Stimulated activated CD8-positive, alpha-beta memory T cell treated with anti-CD3 and anti-CD28 coated beads, Interleukin-12 subunit alpha, Interleukin-12 subunit beta, amount 100 ng/mL, for 4 hours (primary cell): Measurements from ENCODE around the gene DSEL.

Experiments
- DNase-seq: peaks from one replicate; pipeline ENCODE4 v3.0.0-alpha.2; 2020; ENCODE audit warnings: low read depth

Gene DSEL

GRCh38 chr18:67516539-67517443 lies at the start of gene DSEL:
DSEL (minus strand) TSS chr18:67516720; CDS start chr18:67514608, 2,112 bp downstream.
- DNase-seq, result peak; percentile 96

DNA sequence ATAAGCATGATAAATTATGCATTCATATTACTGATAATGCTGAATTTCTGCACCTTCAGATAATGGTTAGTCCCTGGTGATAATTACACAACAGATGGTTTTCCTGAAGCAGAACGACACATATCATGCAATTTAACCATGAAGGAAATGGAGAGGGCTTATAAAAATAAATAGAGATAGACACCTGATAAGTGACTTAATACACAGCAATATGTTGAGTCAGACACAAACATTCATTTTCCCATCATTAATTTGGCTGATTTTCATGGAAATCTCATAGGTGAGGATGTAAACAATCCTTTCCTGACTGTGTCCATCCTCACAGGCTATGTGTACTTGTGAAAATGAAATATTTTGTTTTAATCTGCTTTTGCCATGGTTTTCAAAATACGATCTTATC lies 36.9 kb upstream of the DSEL start:
- no peak for DNase-seq

GRCh38 chr18:67550872-67551520 lies 34.5 kb upstream of the DSEL start:
- DNase-seq, result no peak

DNA sequence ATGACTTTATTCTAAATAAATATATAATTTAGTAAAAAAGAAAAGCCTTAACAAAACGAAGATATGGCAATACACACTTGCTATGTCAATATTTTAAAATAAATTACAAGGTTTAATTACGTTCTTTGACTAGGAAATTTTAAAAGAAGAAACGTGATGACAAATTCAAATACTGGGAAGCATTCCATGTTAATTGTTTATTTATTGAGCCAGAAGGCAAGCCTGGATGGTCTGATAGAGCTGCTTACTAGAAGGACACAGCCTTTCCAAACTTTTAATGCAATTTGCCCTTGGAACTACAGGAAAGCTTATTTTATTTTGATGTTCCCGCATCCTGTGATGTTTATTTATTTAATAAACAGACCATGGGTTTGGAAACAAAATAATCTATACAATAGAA lies 33.4 kb upstream of the DSEL start:
- no peak for DNase-seq

GRCh38 chr18:67545681-67546080 lies 29.2 kb upstream of the DSEL start:
- DNase-seq, result no peak

- DNase-seq, result no peak
Measured at GRCh38 chr18:67540559-67540958, 24.0 kb upstream of the DSEL start.

DNA sequence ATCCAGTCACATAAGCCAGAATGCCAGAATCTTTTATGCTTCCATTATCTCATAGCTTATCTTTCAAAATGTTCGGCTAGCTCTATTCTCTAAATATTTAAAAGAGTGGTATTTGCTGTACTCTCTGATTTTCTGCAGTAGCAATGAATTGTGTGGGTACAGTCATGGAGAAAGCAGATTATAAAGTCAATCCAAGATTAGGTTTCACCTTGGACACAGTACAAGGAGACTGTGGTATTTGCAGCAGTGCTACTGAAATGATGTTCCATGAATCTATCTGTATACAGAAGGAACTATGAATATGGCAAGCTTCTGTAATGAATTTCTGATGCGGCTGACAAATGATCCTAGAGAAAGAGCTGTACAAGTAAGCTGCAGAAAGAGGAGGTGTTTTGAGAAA lies 15.4 kb upstream of the DSEL start:
- no peak for DNase-seq

- no peak for DNase-seq
Measured at GRCh38 chr18:67525328-67526099, 9.0 kb upstream of the DSEL start.

DNA sequence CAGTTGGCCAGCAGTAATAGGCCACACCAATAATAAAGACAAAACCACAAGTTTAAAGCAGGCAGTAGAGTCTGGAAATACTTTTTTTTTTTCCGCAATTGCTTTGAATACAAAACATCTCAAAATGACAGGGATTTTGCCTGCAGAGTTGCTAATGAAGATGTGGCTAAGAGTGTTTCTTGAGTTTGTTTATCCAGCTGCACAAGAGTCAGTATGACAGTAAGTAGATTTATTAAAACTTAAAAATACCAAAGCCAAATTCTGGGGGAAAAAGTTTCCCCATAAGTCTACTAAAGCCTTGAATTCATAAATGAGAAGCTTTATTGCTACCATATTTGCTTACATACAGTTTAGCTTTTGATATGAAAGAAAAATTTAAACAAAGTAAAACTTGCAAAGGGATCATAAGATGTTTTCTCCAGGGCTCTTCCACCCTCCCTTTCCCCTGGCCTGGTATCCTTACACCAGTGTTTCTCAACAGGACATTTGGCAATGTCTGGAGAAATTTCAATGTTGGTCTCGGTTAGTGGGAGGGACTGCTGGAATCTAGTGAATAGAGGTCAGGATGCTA lies 3.9 kb upstream of the DSEL start:
- DNase-seq, result no peak

GRCh38 chr18:67519592-67519991 lies 3.1 kb upstream of the DSEL start:
- no peak for DNase-seq

DNA sequence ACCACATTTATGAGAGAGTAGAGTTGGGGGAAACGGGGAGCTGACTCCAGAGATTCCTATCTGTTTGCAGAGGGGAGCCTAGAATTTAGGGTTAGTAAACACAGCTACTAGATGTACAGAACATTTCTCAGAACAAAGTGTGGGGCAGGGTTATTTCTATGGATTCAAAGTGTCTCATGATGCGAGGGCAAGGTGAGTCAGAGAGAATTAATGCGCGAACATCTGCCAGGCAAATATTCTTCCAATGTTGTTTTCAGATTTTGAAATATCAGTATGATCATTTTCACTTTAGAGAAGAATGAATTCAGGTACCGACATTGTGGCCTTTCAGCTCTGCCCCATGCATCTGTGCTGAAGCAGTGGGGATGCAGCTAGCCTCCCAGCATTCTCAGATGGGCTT lies 2.0 kb upstream of the DSEL start:
- DNase-seq, result no peak

GRCh38 chr18:67517444-67517765 lies 885 bp upstream of the DSEL start:
- no peak for DNase-seq

- peak; percentile 41 for DNase-seq
Measured at GRCh38 chr18:67515942-67516538, 480 bp downstream of the DSEL start.

DNA sequence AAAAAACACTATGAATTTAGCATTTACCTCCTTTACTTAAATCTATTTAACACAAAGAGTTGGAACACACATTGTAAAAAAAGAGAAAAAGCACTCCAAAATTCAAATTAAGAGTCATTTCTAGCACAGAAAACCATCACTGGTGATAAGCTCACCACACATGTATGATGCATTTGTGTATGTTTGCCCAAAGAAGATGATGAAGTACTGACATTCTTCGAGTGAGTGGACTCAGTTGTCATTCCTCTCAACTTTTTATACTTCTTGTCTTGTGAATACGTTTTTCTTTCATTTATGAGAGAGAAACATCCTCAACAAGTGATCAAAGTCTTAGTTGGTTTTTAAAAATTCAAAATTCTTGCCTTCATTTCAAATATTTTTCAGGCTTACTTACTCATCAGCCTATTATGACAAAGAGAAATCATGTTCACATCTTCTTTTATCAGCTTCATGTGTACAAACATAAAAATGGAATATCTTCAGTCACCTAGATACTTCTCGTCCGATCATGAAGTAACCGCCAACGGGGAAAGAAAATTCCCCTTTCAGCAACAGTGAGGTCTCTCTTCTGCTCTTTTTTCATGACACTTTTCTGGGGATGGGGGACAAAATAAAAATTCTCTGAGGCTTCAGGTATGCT lies 1.5 kb downstream of the DSEL start:
- DNase-seq, result no peak

GRCh38 chr18:67514465-67514864 lies 2.1 kb downstream of the DSEL start:
- DNase-seq, result no peak

DNA sequence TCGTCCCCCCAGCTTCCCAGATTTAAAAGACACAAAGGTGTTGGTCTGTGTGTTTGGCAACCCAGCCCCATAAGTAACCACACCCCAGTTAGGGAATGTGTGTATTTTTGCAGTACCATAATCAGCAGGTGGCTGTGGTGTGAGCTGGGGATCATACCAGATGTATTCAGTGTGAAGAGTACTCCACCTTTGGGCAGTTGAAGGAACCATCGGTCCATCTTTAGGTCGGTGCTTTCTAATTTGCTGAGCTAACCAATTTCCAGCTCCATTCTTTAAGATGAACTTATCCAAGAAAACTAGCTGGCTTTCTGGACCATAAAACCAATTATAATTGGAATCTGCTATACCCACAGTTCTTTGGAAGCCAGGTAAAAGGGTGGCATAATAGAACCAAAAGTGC lies 3.2 kb downstream of the DSEL start:
- DNase-seq, result no peak

DNA sequence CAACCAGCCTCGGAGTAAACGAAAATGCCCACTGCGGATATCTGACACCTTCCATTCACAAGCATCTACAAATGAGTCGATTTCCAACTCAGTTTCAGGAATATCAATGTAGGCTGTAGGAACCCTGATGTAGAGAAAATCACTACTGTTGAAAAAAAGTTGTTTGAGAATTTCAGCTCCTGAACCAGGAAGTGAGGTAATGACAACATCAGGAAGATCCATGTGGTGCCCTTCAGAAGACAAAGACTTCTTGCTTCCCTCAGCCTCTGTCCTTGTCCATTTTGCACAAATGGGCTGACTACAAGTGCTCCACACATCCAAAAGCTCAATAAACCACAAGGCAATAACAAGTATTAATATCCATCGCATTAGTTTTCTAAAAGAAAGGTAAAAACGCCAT lies 4.7 kb downstream of the DSEL start:
- no peak for DNase-seq

DNA sequence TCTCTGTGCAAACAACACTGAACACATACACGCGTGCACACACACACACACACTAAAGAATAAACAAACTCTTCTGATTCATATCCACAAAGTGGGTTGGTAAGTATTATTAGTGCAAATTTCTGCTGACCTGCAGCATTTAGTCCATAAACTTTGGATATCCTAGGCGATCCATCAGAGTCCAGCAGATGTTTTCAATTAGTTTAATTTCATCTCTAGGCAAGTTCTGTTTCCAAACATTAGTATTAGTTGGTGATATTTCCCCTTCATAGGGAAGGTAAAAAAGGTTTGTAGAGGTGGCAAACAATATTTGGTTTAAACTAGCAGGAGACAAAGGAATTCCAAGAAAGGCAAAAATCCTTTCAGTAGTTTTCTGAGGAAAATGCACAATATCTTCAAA lies 5.7 kb downstream of the DSEL start:
- no peak for DNase-seq

- DNase-seq, result no peak
Measured at GRCh38 chr18:67509741-67510391, 6.7 kb downstream of the DSEL start.

DNA sequence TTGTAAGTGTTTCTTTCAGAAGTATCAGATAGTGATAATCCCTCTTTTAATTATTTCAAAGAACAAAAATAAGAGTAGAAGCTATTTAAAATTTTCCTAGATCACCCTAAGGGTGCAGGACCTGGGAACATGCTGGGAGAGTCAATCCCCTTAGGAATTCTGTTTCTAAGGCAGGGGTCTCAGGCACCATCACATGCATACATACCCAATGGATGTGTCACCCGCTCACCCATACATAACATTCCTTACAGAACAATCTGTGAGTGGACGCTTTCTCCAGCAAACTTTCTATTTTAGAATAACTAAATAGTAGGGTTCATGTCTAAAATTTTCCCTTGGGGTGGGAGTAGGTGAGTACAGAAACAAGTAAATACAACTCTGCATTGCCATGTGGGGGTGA lies 8.4 kb downstream of the DSEL start:
- DNase-seq, result no peak

- no peak for DNase-seq
Measured at GRCh38 chr18:67504739-67505138, 11.8 kb downstream of the DSEL start.
